HepG2 (cell line): Measurements from ENCODE around the gene THRAP3. TPM values are rescaled to one million over a fixed set of nuclear protein-coding genes. Genes with fewer than 3 reads are reported as not detected.

ENCODE experiments used
- AKAP8 ChIP-seq: sonication (generic); formaldehyde crosslinking; IDR thresholded peaks from 2 replicates; pipeline ENCODE4 v1.5.1; 2020; ENCODE audit warnings: mild to moderate bottlenecking, missing genetic modification reagents
- ATAD3A ChIP-seq: sonication (generic); formaldehyde crosslinking; IDR thresholded peaks from 2 replicates; pipeline ENCODE4 v1.4.0; 2020; ENCODE audit warnings: missing genetic modification reagents
- DRAP1 ChIP-seq: IDR thresholded peaks from 2 replicates; pipeline ENCODE4 v1.6.1; 2016; ENCODE audit warnings: missing genetic modification reagents, missing compliant biosample characterization
- EED ChIP-seq: sonication (generic); formaldehyde crosslinking; IDR thresholded peaks from 2 replicates; pipeline ENCODE4 v1.5.0; 2020; ENCODE audit warnings: mild to moderate bottlenecking, missing genetic modification reagents
- GRHL1 ChIP-seq: sonication (generic); formaldehyde crosslinking; conservative IDR thresholded peaks from 2 replicates; pipeline ENCODE4 v1.8.0; 2022; ENCODE audit warnings: missing genetic modification reagents
- HDAC1 ChIP-seq: sonication (generic); formaldehyde crosslinking; IDR thresholded peaks from 2 replicates; pipeline ENCODE4 v1.5.1; 2020; ENCODE audit warnings: mild to moderate bottlenecking, missing genetic modification reagents
- IRF2 ChIP-seq: IDR thresholded peaks from 2 replicates; pipeline ENCODE4 v1.6.1; 2018; ENCODE audit warnings: missing genetic modification reagents, missing compliant biosample characterization
- JUND ChIP-seq: sonication (generic); formaldehyde crosslinking; IDR thresholded peaks from 2 replicates; pipeline ENCODE4 v1.8.0; 2022; ENCODE audit warnings: mild to moderate bottlenecking, missing genetic modification reagents
- MATR3 ChIP-seq: sonication (generic); formaldehyde crosslinking; IDR thresholded peaks from 2 replicates; pipeline ENCODE4 v1.4.0; 2020; ENCODE audit warnings: missing genetic modification reagents
- MEIS1 ChIP-seq: sonication (generic); formaldehyde crosslinking; IDR thresholded peaks from 2 replicates; pipeline ENCODE4 v1.9.0; 2021; ENCODE audit warnings: mild to moderate bottlenecking, missing genetic modification reagents, moderate library complexity, borderline replicate concordance
- NAIF1 ChIP-seq: sonication (generic); formaldehyde crosslinking; IDR thresholded peaks from 2 replicates; pipeline ENCODE4 v1.5.0; 2020; ENCODE audit warnings: mild to moderate bottlenecking, missing genetic modification reagents, borderline replicate concordance
- NFE2 ChIP-seq: sonication (generic); formaldehyde crosslinking; IDR thresholded peaks from 2 replicates; pipeline ENCODE4 v1.4.0; 2020; ENCODE audit warnings: missing genetic modification reagents
- RAD51 ChIP-seq: fragments of 450-650 bp; IDR thresholded peaks from 2 replicates; pipeline ENCODE4 v1.6.1; 2016; ENCODE audit warnings: borderline replicate concordance
- RBM39 ChIP-seq: fragments of 200-400 bp; formaldehyde crosslinking; IDR thresholded peaks from one replicate; pipeline ENCODE4 v1.6.1; 2018; ENCODE audit warnings: antibody characterized with exemption, mild to moderate bottlenecking, low read depth, low read length; ENCODE audit not compliant: poor library complexity, severe bottlenecking
- ZBTB2 ChIP-seq: sonication (generic); formaldehyde crosslinking; IDR thresholded peaks from 2 replicates; pipeline ENCODE4 v1.8.0; 2022; ENCODE audit warnings: low read depth, missing genetic modification reagents
- ZNF263 ChIP-seq: sonication (generic); formaldehyde crosslinking; IDR thresholded peaks from 2 replicates; pipeline ENCODE4 v1.4.0; 2020; ENCODE audit warnings: missing genetic modification reagents
- ZNF276 ChIP-seq: sonication (generic); formaldehyde crosslinking; IDR thresholded peaks from 2 replicates; pipeline ENCODE4 v1.4.0; 2020; ENCODE audit warnings: mild to moderate bottlenecking, low read depth, missing genetic modification reagents
- ZNF350 ChIP-seq: sonication (generic); formaldehyde crosslinking; IDR thresholded peaks from 2 replicates; pipeline ENCODE4 v1.4.0; 2020; ENCODE audit warnings: mild to moderate bottlenecking, low read depth, missing genetic modification reagents, borderline replicate concordance
- ZNF383 ChIP-seq: sonication (generic); formaldehyde crosslinking; IDR thresholded peaks from 2 replicates; pipeline ENCODE4 v1.4.0; 2020; ENCODE audit warnings: missing genetic modification reagents, mild to moderate bottlenecking, borderline replicate concordance
- ZNF589 ChIP-seq: sonication (generic); formaldehyde crosslinking; conservative IDR thresholded peaks from 2 replicates; pipeline ENCODE4 v1.8.0; 2022; ENCODE audit warnings: mild to moderate bottlenecking, moderate library complexity, missing genetic modification reagents
- ZNF790 ChIP-seq: sonication (generic); formaldehyde crosslinking; IDR thresholded peaks from 2 replicates; pipeline ENCODE4 v1.8.0; 2022; ENCODE audit warnings: missing genetic modification reagents, mild to moderate bottlenecking, borderline replicate concordance
- polyA plus RNA-seq, 8 experiments: library from polyadenylated mRNA; depleted of rRNA in 3 of 8; stranded (reverse) in 7 of 8; unstranded in 1 of 8; fragments of >200 nt; fragmentation: Illumina TruSeq in 4 of 8; extraction: Trizol in 4 of 8; gene quantifications; 2 replicates each; pipeline versions ENCODE4 v1.2.1 to v1.2.3, GENCODE V29; 2011 to 2016; ENCODE audit warnings: low read depth in 4 of 8, missing spikeins in 1 of 8, mixed read lengths in 1 of 8; ENCODE audit not compliant: insufficient read depth in 1 of 8
- total RNA-seq, 5 experiments: library from RNA; depleted of rRNA; stranded (reverse); fragments of >200 nt; fragmentation: Illumina TruSeq; extraction: Trizol; gene quantifications; 2 replicates each; pipeline ENCODE4 v1.2.3, GENCODE V29; 2016; ENCODE audit warnings: low read depth in 1 of 5

Gene THRAP3
- total and polyA plus RNA-seq, 2 of the 13 experiments (the other 11 are each of a cell fraction or from before 2014, with no cell fraction given): 45.0 to 92.6 TPM

- TF ChIP-seq ZNF350 (CRISPR knock-in tag) (peak; percentile 1; the same call in 1 of the 2 replicates), MATR3 (no peak), MEIS1 (CRISPR knock-in tag) (0 out of 2 replicates have a peak, but pooled peaks have one; percentile 13), ATAD3A (CRISPR knock-in tag) (no peak), EED (0 out of 2 replicates have a peak, but pooled peaks have one; percentile 50), ZNF589 (CRISPR knock-in tag) (0 out of 2 replicates have a peak, but pooled peaks have one; percentile 37), RBM39 (peak; percentile 19), ZNF276 (no peak), DRAP1 (no peak), GRHL1 (no peak), ZNF383 (CRISPR knock-in tag) (no peak), HDAC1 (CRISPR knock-in tag) (no peak; the same call in 1 of the 2 replicates), RAD51 (no peak), ZBTB2 (CRISPR knock-in tag) (no peak), JUND (CRISPR knock-in tag) (0 out of 2 replicates have a peak, but pooled peaks have one; percentile 8), NAIF1 (CRISPR knock-in tag) (no peak), NFE2 (CRISPR knock-in tag) (no peak), ZNF790 (CRISPR knock-in tag) (no peak), AKAP8 (CRISPR knock-in tag) (peak; percentile 5; the same call in 1 of the 2 replicates), IRF2 (CRISPR knock-in tag) (peak; percentile 1; the same call in 1 of the 2 replicates), ZNF263 (CRISPR knock-in tag) (no peak)
Observed at GRCh38 chr1:36324353-36324703, 100.1 kb downstream of the THRAP3 start (continued).
